HL-60 (cell line): ENCODE data around the gene UXS1.

Source experiments
- CTCF ChIP-seq: IDR thresholded peaks from one replicate; pipeline ENCODE4 v1.5.1; 2011; ENCODE audit warnings: low read length, control low read depth, inconsistent platforms; ENCODE audit not compliant: insufficient read depth
- GABPA ChIP-seq: IDR thresholded peaks from 2 replicates; pipeline ENCODE4 v1.6.1; 2012; ENCODE audit warnings: low read depth
- POLR2AphosphoS5 ChIP-seq: IDR thresholded peaks from 2 replicates; pipeline ENCODE4 v1.6.1; 2012; ENCODE audit warnings: low read depth
- REST ChIP-seq: IDR thresholded peaks from 2 replicates; pipeline ENCODE4 v1.6.1; 2012; ENCODE audit warnings: low read depth; ENCODE audit not compliant: insufficient replicate concordance

- TF ChIP-seq REST (no peak), CTCF (no peak), GABPA (no peak), POLR2AphosphoS5 (no peak)
Observed at GRCh38 chr2:106201661-106202060, 7.6 kb upstream of the UXS1 start.
